Inferior parietal cortex (tissue), 1 donor: ENCODE measurements around the gene MIEF1.

ENCODE experiments used
- DNase-seq: peaks from one replicate; pipeline ENCODE4 v3.0.0-alpha.2; 2016; ENCODE audit errors: extremely low spot score

The MIEF1 gene

GRCh38 chr22:39556970-39557841, 55.1 kb downstream of the MIEF1 start:
- DNase-seq, result no peak

GRCh38 chr22:39558254-39558727, 56.2 kb downstream of the MIEF1 start:
- no peak for DNase-seq

GRCh38 chr22:39558950-39559349, 56.9 kb downstream of the MIEF1 start:
- no peak for DNase-seq

GRCh38 chr22:39559456-39560105, 57.5 kb downstream of the MIEF1 start:
- DNase-seq, result no peak

- no peak for DNase-seq
Measured at GRCh38 chr22:39560127-39560526, 58.0 kb downstream of the MIEF1 start.

GRCh38 chr22:39562839-39563489, 60.9 kb downstream of the MIEF1 start:
- no peak for DNase-seq

GRCh38 chr22:39563571-39564428, 61.7 kb downstream of the MIEF1 start:
- DNase-seq, result no peak

GRCh38 chr22:39565414-39565944, 63.4 kb downstream of the MIEF1 start:
- DNase-seq, result no peak

GRCh38 chr22:39567135-39567946, 65.3 kb downstream of the MIEF1 start:
- DNase-seq, result no peak
